HG03342 (cell line): ENCODE data around the gene LGALS3BP.

ENCODE experiments used
- ATAC-seq: cut with Tn5 transposase; IDR thresholded peaks from one replicate; pipeline ENCODE4 v1.9.1; 2021; ENCODE audit warnings: mild to moderate bottlenecking, moderate library complexity; ENCODE audit not compliant: unreplicated experiment

LGALS3BP gene

GRCh38 chr17:78944956-78945355 is 34.8 kb downstream of the LGALS3BP start:
- no peak for ATAC-seq

DNA sequence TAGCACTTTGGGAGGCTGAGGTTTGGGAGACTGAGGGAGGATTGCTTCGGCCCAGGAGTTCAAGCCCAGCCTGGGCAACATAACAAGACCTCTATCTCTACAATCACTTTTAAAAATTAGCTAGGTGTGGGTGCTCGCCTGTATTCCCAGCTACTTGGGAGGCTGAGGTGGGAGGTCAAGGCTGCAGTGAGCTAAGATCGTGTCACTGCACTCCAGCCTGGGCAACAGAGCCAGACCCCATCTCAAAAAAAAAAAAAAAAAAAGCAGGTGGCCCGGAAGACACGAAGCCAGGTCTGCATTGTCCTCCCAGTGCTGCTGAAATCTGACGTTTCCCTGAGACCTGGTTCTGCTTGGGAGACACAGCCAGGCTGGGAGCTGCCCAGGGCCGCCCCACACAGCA is 35.7 kb downstream of the LGALS3BP start:
- no peak for ATAC-seq

DNA sequence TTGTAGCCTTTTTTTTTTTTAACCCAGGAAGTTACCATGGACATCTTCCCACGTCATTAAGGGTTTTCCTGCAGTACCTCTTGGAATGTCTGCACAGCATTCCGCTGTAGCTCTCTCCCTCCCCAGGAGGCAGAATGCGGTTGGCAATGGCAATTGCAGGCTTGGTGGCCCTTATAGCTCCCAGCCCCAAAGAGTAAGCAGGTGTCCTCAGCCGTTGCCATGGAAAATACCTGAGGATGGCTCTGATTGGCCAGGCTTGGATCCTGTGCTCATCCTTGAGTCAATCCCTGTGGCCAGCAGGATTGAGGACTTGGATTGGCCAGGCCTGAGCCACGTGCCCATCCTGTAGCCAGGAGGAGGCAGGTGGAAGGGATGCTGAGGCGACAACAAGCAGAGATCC is 39.0 kb downstream of the LGALS3BP start:
- ATAC-seq = no peak

DNA sequence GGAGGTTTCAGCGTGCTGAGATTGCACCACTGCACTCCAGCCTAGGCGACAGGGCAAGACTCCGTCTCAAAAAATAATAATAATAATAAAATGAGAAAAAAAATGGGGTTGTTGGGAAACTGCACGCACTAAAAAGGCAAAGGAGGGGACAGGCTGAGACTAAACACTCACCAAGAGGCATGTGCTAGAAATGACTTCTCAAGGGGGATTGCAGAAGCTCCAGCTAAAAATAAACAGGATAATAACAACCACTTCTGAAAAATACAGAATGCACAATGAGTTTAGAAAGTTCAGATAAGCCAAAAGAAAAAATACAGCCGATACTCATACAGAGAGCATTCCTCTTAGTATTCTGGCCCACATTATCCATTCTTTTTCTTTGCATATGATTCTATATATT is 39.5 kb downstream of the LGALS3BP start:
- ATAC-seq = no peak

GRCh38 chr17:78939615-78940014 is 40.1 kb downstream of the LGALS3BP start:
- no peak for ATAC-seq

DNA sequence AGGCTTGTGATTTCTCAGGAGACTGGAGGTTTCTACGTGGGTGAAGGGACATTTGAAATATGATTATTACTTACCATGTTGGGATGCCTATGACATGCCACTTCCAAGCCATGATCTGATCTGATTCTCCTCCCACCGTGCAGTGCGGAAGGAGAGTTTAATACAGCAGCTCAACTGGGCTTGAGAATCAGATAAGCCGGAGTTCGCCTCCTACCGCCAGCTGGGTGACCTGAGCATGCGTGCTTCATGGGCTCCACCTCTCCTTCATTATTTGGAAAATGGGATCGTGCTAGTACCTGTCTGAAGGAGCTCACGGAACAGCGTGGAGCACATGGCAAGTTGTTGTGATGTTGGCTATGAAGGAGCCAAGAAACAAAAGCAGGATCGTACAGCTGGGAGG is 42.2 kb downstream of the LGALS3BP start:
- no peak for ATAC-seq

- no peak for ATAC-seq
Measured at GRCh38 chr17:78935419-78936323, 44.1 kb downstream of the LGALS3BP start.

GRCh38 chr17:78934681-78935418 is 44.9 kb downstream of the LGALS3BP start:
- ATAC-seq = no peak

DNA sequence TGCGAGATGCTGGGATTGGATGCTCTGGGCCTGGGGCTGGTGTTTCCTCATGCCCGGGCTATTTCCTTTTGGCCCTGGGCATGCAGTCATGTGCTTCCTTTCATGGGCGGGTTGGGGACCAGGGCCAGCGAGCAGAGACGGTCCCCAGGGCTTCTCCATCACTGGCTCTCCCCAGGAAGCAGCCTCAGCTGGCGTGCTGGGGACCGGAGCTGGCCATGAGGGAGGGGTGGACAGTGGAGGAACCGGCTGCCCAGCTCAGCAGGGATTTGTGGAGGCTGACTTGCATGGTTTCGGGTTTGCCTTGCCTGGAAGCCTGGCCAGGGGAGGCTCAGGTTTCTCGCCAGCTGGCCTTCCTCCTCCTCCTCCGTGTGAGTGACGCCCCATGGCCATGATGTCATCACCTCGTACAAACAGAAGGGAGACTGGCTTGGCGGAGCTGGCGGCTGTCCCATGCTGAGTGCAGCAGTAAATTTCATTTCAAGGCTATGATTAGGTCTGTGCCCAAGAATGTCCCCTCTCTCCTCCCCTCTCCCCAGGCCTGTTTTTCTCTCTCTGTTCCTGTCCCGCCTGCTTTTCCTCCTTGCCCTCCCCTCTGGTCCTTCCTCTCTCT is 45.7 kb downstream of the LGALS3BP start:
- no peak for ATAC-seq

- no peak for ATAC-seq
Measured at GRCh38 chr17:78933025-78933958, 46.4 kb downstream of the LGALS3BP start.

DNA sequence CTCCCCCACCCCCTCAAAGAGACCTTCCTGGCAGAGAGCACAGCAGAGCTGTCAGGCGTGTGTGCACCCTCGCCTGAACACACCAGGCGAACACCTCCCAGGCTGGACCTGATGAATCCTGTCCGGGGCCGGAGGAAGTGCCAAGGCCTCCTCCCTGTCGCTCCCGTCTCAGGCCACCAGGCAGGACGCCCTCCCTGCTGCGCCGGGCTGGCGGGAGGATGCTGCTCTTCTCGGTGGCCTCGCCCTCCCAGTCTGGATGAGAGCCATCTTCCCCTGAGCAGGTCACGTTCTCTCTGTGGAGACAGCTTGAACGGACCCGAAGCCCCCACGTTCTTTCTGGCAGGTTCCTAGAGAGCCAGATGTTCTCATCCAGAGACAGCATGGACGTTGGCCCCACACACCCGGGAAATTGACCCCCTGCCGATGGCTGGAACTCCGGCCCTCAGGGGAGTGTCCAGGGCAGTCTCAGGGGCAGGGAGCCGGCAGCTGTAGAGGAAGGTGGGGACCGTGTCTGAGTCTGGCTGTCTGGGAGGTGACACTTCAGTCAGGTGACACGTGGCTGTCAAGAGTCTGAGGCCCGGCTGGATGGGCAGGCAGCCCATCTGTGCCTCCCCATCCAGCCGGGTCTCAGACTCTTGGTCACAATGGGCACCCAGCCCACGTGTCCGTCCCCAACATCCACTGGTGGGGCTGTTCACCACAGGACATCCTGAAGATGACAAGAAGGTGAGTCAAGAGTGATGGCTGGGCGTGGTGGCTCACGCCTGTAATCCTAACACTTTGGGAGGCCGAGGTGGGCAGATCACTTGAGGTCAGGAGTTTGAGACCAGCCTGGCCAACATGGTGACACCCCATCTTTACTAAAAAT is 49.6 kb downstream of the LGALS3BP start:
- no peak for ATAC-seq

DNA sequence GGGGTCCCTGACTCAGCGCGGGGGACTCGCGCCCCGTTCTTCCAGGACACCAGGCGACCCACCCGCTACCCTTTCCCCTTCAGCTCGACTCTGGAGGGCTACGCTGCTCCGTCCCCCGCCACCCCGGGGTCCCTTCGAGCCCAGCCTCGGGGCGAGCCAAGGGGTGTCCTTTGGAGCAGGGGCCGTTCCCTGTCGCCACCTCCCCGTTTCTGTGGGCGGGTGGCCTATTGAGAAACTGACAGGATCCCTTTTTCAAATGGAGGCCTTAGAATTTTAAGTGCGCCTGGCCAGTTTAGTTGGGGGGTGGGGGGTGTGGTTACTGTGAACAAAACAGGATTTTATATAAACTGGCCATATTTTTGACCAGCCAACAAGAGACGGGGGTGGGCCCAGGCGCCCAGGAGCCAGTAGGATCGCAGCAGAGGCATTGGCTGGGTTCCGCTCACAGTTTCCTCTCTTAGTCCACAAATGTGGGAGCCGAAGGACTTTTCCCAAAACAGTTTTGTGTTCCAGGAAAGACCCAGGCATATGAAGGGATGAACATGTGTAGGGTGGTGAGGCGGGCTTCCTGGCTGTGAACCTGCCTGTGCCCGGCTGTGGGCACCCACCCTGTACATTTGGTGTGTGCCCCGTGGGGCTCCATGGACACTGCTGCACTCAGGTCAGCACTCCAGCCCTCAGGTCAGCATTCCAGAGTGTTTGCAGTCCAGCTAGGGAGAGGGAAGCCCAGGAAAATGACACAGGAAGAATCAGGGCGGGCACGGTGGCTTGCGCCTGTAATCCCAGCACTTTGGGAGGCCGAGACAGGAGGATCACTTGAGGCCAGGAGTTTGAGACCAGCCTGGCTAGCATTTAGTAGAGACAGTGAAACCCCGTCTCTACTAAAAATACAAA is 53.8 kb downstream of the LGALS3BP start:
- no peak for ATAC-seq

DNA sequence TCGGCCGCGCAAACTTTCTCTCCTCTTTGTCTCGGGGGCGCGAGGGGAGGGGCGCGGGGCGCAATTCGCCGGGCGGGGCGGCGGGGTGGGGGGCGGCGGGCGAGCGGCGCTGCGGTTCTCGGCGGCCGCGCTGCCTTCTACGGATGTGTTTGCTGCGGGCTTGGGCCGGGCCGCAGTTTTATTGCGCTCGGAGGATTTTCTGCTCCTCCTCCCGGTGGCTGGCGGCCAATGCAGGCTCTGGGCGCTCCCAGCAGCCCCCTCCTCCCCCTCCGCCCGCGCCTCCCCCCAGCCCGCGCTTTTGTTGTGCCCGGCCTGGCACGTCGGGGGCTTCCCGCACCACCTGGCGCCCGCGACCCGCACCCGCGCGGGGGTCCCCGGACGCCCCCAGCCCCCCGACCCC is 54.5 kb downstream of the LGALS3BP start, which contains the start of gene TIMP2:
TIMP2 (minus strand) TSS at position 154 of the 400 bp plus-strand sequence. CDS start 299 bp downstream, outside the sequence.
- no peak for ATAC-seq

GRCh38 chr17:78924481-78925151 is 55.1 kb downstream of the LGALS3BP start:
- ATAC-seq = no peak

- no peak for ATAC-seq
Measured at GRCh38 chr17:78923660-78924453, 55.9 kb downstream of the LGALS3BP start.

DNA sequence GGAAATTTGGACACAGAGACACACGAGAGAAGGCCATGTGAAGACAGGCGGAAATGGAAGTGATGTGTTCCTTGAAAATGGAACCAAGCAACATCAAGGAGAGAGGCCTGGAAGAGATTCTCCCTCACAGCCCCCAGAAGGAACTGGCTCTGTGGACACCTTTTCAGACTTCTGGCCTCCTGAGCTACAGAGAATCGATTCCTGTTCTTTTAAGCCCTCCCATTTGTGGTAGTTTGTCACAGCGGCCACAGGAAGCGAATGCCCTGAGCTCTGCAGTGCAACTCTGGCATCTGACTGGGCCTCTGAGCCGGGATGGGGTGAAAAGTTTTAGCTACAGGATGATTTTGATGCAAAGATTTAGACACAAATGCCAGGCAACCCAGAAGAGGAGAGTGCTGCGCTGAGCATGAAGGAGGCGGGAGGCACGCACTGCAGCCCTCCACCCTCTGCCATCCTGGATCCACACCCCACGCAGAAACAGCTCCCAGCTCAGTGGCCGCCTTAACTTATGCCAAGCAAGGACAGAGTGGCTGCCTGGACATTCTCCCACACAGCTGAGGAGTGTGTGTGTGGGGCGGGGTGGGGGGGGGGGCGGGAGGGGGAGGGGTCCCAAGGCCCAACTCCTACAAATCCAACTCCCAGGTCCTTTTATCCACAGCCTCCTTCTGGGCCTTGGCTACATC is 56.8 kb downstream of the LGALS3BP start:
- no peak for ATAC-seq
